IMR-90 (cell line): ENCODE results near the gene ARRB1. TPM values are rescaled to one million over a fixed set of nuclear protein-coding genes. Genes with fewer than 3 reads are reported as not detected.

Experiments used
- ATAC-seq: fragments of 200-7000 bp; cut with Tn5 transposase; 2 replicates; pipeline ENCODE4 v1.9.1; 2020; ENCODE audit warnings: low read depth, mild to moderate bottlenecking, moderate library complexity
- BruUV-seq: library from RNA; stranded (reverse); fragments of 400-500 nt; replicated peaks from 2 replicates; lab custom pipeline; 2021; lab: Mats Ljungman, UMichigan
- CTCF ChIA-PET: fragments of 300-600 bp; formaldehyde crosslinking; extraction: SDS; loops from one replicate; lab custom pipeline; 2021; ENCODE audit warnings: antibody characterized with exemption; lab: Yijun Ruan, JAX
- POLR2A ChIA-PET: fragments of 300-600 bp; sonication (Branson Sonifier 250); formaldehyde crosslinking; loops from one replicate; lab custom pipeline; 2022; ENCODE audit warnings: antibody characterized with exemption; ENCODE audit not compliant: unreplicated experiment; lab: Charles Lee
- DNase-seq: peaks from one replicate; pipeline ENCODE4 v3.0.0; 2013
- H2AFZ ChIP-seq: replicated peaks from 2 replicates; pipeline ENCODE3; 2013; ENCODE audit warnings: low read length, mild to moderate bottlenecking; ENCODE audit not compliant: poor library complexity
- H2AK5ac ChIP-seq: 2 replicates; pipeline ENCODE4 v1.6.1; 2013; ENCODE audit warnings: low read depth, low read length, inconsistent platforms
- H2AK9ac ChIP-seq: replicated peaks from 2 replicates; pipeline ENCODE3; 2013; ENCODE audit warnings: mild to moderate bottlenecking, low read depth, low read length, moderate library complexity; ENCODE audit not compliant: poor library complexity
- H2BK120ac ChIP-seq: 2 replicates; pipeline ENCODE4 v1.6.1; 2013; ENCODE audit warnings: low read depth, low read length, inconsistent platforms
- H2BK15ac ChIP-seq: 3 replicates; pipeline ENCODE4 v1.6.1; 2013; ENCODE audit warnings: low read depth, low read length, inconsistent platforms
- H2BK20ac ChIP-seq: 2 replicates; pipeline ENCODE4 v1.6.1; 2013; ENCODE audit warnings: low read depth, mild to moderate bottlenecking, inconsistent platforms, low read length, moderate library complexity
- H2BK5ac ChIP-seq: 2 replicates; pipeline ENCODE4 v1.6.1; 2013; ENCODE audit warnings: mild to moderate bottlenecking, low read depth, low read length, inconsistent platforms; ENCODE audit not compliant: poor library complexity, severe bottlenecking
- H3K14ac ChIP-seq: replicated peaks from 2 replicates; pipeline ENCODE4 v1.6.1; 2013; ENCODE audit warnings: low read depth, low read length, inconsistent platforms
- H3K18ac ChIP-seq: 2 replicates; pipeline ENCODE4 v1.6.1; 2013; ENCODE audit warnings: low read depth, low read length, control low read depth
- H3K23ac ChIP-seq: 2 replicates; pipeline ENCODE4 v1.6.1; 2013; ENCODE audit warnings: low read depth, low read length, inconsistent platforms
- H3K27ac ChIP-seq: 2 replicates; pipeline ENCODE4 v1.5.1; 2013; ENCODE audit warnings: mild to moderate bottlenecking, control low read depth, low read length; ENCODE audit not compliant: insufficient read depth
- H3K27me3 ChIP-seq: 2 replicates; pipeline ENCODE4 v1.6.1; 2013; ENCODE audit warnings: low read length; ENCODE audit not compliant: control insufficient read depth, insufficient read depth
- H3K36me3 ChIP-seq: 2 replicates; pipeline ENCODE4 v1.6.1; 2013; ENCODE audit warnings: low read length, mixed read lengths; ENCODE audit not compliant: control insufficient read depth, insufficient read depth
- H3K4ac ChIP-seq: 2 replicates; pipeline ENCODE4 v1.6.1; 2013; ENCODE audit warnings: low read depth, low read length, inconsistent platforms
- H3K4me1 ChIP-seq: 2 replicates; pipeline ENCODE4 v1.6.1; 2013; ENCODE audit warnings: low read length, mixed read lengths; ENCODE audit not compliant: control insufficient read depth, insufficient read depth
- H3K4me2 ChIP-seq: 2 replicates; pipeline ENCODE4 v1.6.1; 2013; ENCODE audit warnings: low read depth, mild to moderate bottlenecking, control low read depth, low read length, moderate library complexity
- H3K4me3 ChIP-seq: 2 replicates; pipeline ENCODE4 v1.5.1; 2013; ENCODE audit warnings: low read depth, mild to moderate bottlenecking, control low read depth, low read length, moderate library complexity; ENCODE audit not compliant: insufficient read depth
- H3K56ac ChIP-seq: 2 replicates; pipeline ENCODE4 v1.6.1; 2013; ENCODE audit warnings: low read length, inconsistent platforms; ENCODE audit not compliant: insufficient read depth; ENCODE audit errors: extremely low read depth
- H3K79me1 ChIP-seq, 2 experiments: 2 replicates each; pipeline ENCODE4 v1.6.1; 2013; ENCODE audit warnings: low read length in 2 of 2, inconsistent platforms in 1 of 2, low read depth in 1 of 2
- H3K9ac ChIP-seq: 2 replicates; pipeline ENCODE4 v1.6.1; 2013; ENCODE audit warnings: low read depth, low read length, control low read depth
- H3K9me1 ChIP-seq: 2 replicates; pipeline ENCODE4 v1.6.1; 2013; ENCODE audit warnings: low read length, inconsistent platforms; ENCODE audit not compliant: insufficient read depth
- H3K9me3 ChIP-seq: 2 replicates; pipeline ENCODE4 v1.6.1; 2013; ENCODE audit warnings: low read length; ENCODE audit not compliant: control insufficient read depth, insufficient read depth
- H4K20me1 ChIP-seq: 2 replicates; pipeline ENCODE4 v1.6.1; 2013; ENCODE audit warnings: low read length, inconsistent platforms; ENCODE audit not compliant: insufficient read depth
- H4K5ac ChIP-seq: 2 replicates; pipeline ENCODE4 v1.6.1; 2013; ENCODE audit warnings: mild to moderate bottlenecking, low read depth, low read length, control low read depth
- H4K8ac ChIP-seq, 2 experiments: 2 replicates each; pipeline ENCODE4 v1.6.1; 2013; ENCODE audit warnings: low read depth in 2 of 2, low read length in 2 of 2, control low read depth in 1 of 2, inconsistent platforms in 1 of 2
- H4K91ac ChIP-seq: 2 replicates; pipeline ENCODE4 v1.6.1; 2013; ENCODE audit warnings: low read depth, low read length, inconsistent platforms; ENCODE audit not compliant: insufficient read depth
- BHLHE40 ChIP-seq: fragments of 150-350 bp; IDR thresholded peaks from 2 replicates; pipeline ENCODE4 v1.6.1; 2016; ENCODE audit warnings: mild to moderate bottlenecking, low read depth, low read length
- RAD21 ChIP-seq: IDR thresholded peaks from 2 replicates; pipeline ENCODE4 v1.6.1; 2012; ENCODE audit warnings: low read length, improper control_type of control experiment
- RCOR1 ChIP-seq: IDR thresholded peaks from 2 replicates; pipeline ENCODE4 v1.6.1; 2012; ENCODE audit warnings: mild to moderate bottlenecking, low read length, improper control_type of control experiment; ENCODE audit not compliant: insufficient replicate concordance
- RFX5 ChIP-seq: IDR thresholded peaks from 2 replicates; pipeline ENCODE4 v1.8.0; 2012; ENCODE audit warnings: low read depth, mild to moderate bottlenecking, low read length, moderate library complexity
- whole genome bisulfite sequencing, 2 experiments: methylation state at CpG; one replicate each; pipeline versions ENCODE4 v1.1.5 to v1.1.7; 2013; ENCODE audit warnings: missing lambda C conversion rate in 2 of 2; ENCODE audit not compliant: insufficient read length in 1 of 2; ENCODE audit errors: extremely low coverage in 2 of 2; 5-methylcytosine and 5-hydroxymethylcytosine counted together
- dilution Hi-C: fragments of 300-500 bp; cut with HindIII; formaldehyde crosslinking; loops from one replicate; pipeline ENCODE4 v1.14.3; 2018; ENCODE audit warnings: low sequenced_read_pairs; ENCODE audit not compliant: unreplicated experiment
- in situ Hi-C: fragments of 300-500 bp; cut with MboI; formaldehyde crosslinking; loops from 3 replicates; pipeline ENCODE4 v1.14.3; 2019; ENCODE audit warnings: low sequenced_read_pairs, inconsistent platforms, mixed read lengths
- intact Hi-C: fragments of 100-400 bp; cut with micrococcal nuclease; formaldehyde crosslinking; loops from 2 replicates; pipeline ENCODE4 v1.10.0; 2022
- polyA plus RNA-seq, 3 experiments: library from polyadenylated mRNA; depleted of rRNA; stranded (reverse); fragments of >200 nt; gene quantifications; 2 replicates each; pipeline ENCODE4 v1.2.3, GENCODE V29; 2012; ENCODE audit warnings: low replicate concordance in 1 of 3
- total RNA-seq: library from RNA; depleted of rRNA; stranded (reverse); fragments of >200 nt; gene quantifications from 2 replicates; pipeline ENCODE4 v1.2.3, GENCODE V29; 2012
- TF ChIP-seq, protein P1 (sequence below): fragments of 150-350 bp; IDR thresholded peaks from 2 replicates; pipeline ENCODE4 v1.6.1; 2017; ENCODE audit warnings: mild to moderate bottlenecking, antibody characterized with exemption, low read length, low read depth
- TF ChIP-seq, protein P2 (sequence below): fragments of 150-350 bp; IDR thresholded peaks from 2 replicates; pipeline ENCODE4 v1.6.1; 2016; ENCODE audit warnings: low read depth, mild to moderate bottlenecking, low read length, moderate library complexity, borderline replicate concordance

The ARRB1 gene
- total and polyA plus RNA-seq, 2 of the 4 experiments (the other 2 are of a cell fraction): 11.0 to 17.4 TPM

DNA sequence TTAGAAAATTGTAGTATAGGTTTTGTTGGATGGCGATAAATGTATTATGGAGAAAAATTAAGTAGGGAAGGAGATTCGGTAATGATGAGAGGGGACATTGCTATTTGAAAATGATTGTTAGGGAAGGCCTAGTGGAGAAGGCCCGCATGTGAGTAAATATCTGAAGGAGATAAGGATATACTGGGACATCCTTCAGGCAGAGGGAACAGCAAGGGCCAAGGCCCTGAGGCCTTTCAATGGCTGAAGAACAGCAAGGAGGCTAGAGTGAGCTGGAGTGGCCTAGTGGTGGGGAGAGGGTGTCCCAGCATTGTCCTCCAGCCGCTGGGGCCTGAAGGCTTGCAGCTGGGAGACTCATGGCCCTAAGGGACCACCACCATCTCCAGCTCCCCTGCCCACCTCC, 23.2 kb upstream of the ARRB1 start:
- dilution Hi-C loops: no loop called here
- no peaks in the 10 kb centered on the region for H3K36me3 ChIP-seq
- ATAC-seq (no peak), DNase-seq (no peak)
- no peak overlapping the region for H4K5ac ChIP-seq
- H2AK5ac ChIP-seq: no peak overlapping the region
- no peak overlapping the region for H3K23ac ChIP-seq
- CTCF ChIA-PET: no interaction called here
- no peak overlapping the region for H2BK20ac ChIP-seq
- no peak overlapping the region for H3K9ac ChIP-seq
- H3K4me2 ChIP-seq: no peak overlapping the region
- H3K56ac ChIP-seq: no peak overlapping the region
- no peak overlapping the region for H2AK9ac ChIP-seq
- no peak overlapping the region for H2BK5ac ChIP-seq
- H3K18ac ChIP-seq: no peak overlapping the region
- H3K4ac ChIP-seq: no peak overlapping the region
- H2AFZ ChIP-seq: no peak overlapping the region
- H4K20me1 ChIP-seq: no peaks in the 10 kb centered on the region
- H2BK15ac ChIP-seq: no peak overlapping the region
- TF ChIP-seq RFX5 (no peak), RAD21 (no peak), BHLHE40 (no peak), RCOR1 (no peak)
- TF ChIP-seq, protein P1, sequence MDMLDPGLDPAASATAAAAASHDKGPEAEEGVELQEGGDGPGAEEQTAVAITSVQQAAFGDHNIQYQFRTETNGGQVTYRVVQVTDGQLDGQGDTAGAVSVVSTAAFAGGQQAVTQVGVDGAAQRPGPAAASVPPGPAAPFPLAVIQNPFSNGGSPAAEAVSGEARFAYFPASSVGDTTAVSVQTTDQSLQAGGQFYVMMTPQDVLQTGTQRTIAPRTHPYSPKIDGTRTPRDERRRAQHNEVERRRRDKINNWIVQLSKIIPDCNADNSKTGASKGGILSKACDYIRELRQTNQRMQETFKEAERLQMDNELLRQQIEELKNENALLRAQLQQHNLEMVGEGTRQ: no peak
- TF ChIP-seq, protein P2, sequence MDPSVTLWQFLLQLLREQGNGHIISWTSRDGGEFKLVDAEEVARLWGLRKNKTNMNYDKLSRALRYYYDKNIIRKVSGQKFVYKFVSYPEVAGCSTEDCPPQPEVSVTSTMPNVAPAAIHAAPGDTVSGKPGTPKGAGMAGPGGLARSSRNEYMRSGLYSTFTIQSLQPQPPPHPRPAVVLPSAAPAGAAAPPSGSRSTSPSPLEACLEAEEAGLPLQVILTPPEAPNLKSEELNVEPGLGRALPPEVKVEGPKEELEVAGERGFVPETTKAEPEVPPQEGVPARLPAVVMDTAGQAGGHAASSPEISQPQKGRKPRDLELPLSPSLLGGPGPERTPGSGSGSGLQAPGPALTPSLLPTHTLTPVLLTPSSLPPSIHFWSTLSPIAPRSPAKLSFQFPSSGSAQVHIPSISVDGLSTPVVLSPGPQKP: no peak
- BruUV-seq: no TSS peak
- peaks cover 6% of the 10 kb centered on the region; the same call in 1 of the 2 replicates for H3K4me1 ChIP-seq
- H4K8ac ChIP-seq: no peak overlapping the region
- no peak overlapping the region for H4K91ac ChIP-seq
- in situ Hi-C loops: no loop called here
- no peaks in the 10 kb centered on the region for H3K9me1 ChIP-seq
- WGBS, 2 experiments: 100% methylated on average over 2 to 3 of the region's 4 CpGs
- no peak overlapping the region for H2BK120ac ChIP-seq
- intact Hi-C loops: no loop called here
- POLR2A ChIA-PET: no interaction called here
- no peak overlapping the region for H3K27ac ChIP-seq
- H3K4me3 ChIP-seq: no peak overlapping the region
- no peak overlapping the region for H3K14ac ChIP-seq
- peaks cover 3% of the 10 kb centered on the region for H3K9me3 ChIP-seq
- no peaks in the 10 kb centered on the region for H3K79me1 ChIP-seq
- H3K27me3 ChIP-seq: peaks cover 9% of the 10 kb centered on the region
